Measurements from ENCODE around the gene PNCK.
"Not testable (repeated sequence)": the region's sequence is repeated elsewhere in the genome, so short reads cannot be mapped to it uniquely, and the experiment has no call there.

Gene PNCK

DNA sequence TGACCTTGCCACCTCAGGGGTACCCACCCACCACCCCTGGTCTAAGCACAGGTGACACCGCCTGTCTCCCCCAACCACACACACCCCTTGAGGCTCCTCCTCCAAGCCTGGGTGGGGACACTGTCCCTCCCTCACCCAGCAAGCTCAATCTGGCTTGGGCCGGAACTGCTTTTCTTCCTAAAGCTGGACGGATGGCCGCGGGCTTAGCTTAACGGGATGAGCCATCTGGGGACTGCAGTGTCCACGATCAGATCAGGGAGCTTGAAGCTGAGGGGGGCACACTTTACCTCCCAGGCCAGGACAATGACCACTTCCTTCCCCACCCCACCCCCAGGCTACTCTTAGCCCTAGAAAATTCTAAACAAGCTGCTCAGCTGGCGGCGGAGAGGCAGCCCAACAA lies 13.1 kb upstream of the PNCK start:
- DNase-seq (ENCODE audit: low read depth) = no peak

DNA sequence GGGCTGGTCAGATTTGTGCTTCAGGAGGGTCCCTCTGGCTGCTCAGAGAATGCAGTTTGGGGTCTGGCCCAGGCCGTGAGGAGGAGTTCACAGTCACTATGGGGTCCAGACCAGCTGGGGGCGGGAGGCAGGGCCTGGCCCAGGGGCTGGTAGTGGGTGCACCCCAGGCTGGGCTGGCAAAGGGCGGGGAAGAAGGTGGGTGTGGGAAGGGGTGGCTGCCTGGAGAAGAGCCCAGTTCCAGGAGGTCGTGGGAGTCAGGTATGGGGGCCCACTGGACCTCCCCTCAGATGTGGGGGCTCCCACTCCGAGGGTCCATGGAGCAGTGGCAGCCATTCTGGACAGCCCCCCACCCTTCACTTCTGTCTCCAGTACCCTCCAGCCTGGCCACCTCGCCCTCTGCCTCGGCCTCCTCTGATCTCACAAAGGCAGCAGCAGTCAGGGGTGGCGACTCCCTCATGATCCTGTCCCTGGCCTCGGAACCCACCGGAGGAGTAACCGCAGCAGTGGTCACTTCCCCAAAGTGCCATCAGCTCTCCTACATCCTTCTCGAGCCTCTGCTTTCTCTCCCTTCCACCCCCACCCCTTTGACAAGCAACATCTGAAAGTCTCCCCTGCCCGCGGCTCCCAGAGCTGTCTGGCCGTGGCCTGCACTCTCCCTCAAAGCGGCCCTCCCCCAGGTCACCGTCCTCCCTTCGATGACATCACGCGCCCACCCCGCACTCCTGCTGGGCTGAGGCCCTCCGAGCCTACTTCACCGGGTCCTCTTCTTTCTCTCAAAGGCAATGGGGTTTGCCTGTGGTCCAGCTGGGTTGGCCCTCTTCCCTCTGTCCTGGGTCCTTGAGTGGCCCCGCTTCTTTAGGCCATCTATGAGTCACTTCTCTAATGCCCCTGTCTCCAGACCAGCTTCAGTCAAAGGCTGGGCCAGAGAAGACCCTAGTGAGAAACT lies 12.4 kb upstream of the PNCK start:
- DNase-seq (ENCODE audit: low read depth) = no peak

DNA sequence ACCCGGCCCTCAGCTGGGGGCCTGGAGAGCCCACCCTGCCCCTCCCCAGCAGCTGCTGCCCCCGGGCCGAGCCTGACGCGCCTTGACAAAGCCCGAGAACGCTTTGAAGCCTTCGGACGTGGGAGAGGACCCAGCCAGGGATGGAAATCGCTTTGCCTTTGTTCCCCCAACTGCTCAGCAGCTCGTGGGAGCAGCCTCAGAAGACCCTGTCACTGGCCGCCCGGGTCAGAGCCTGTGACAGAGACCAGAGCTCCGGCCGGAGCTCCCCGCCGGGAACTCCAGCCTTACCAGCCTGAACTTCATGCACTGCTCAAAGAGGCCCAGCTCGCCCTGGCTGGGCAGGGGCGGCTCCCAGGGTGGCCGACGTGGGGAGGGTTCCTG lies 11.5 kb upstream of the PNCK start:
- no peak for DNase-seq (ENCODE audit: low read depth)

- DNase-seq (ENCODE audit: low read depth) = no peak
Measured at GRCh38 chrX:153684467-153685155, 11.0 kb upstream of the PNCK start.

- DNase-seq (ENCODE audit: low read depth) = not testable (repeated sequence)
Measured at GRCh38 chrX:153683486-153683885, 9.9 kb upstream of the PNCK start.

DNA sequence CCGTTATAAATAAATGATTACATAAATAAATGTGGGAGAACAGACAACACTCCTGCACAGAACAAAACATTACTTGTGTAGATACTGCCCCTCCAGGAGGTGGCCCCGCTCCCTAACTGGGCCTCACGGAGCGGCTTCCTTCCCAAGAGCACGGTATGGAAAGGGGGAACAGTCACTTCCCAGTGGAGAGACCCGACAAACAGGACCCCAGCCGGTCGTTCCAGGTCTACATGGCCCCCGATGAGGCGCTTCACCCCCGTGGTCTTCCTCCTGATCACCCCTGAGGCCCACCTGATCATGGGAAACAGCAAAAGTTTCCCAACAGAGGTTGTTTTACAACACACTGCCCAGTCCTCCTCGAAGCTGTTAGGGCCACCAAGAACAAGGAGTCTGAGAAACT lies 7.6 kb upstream of the PNCK start:
- DNase-seq (ENCODE audit: low read depth) = no peak

GRCh38 chrX:153674219-153674851 lies 722 bp upstream of the PNCK start:
- DNase-seq (ENCODE audit: low read depth) = no peak

DNA sequence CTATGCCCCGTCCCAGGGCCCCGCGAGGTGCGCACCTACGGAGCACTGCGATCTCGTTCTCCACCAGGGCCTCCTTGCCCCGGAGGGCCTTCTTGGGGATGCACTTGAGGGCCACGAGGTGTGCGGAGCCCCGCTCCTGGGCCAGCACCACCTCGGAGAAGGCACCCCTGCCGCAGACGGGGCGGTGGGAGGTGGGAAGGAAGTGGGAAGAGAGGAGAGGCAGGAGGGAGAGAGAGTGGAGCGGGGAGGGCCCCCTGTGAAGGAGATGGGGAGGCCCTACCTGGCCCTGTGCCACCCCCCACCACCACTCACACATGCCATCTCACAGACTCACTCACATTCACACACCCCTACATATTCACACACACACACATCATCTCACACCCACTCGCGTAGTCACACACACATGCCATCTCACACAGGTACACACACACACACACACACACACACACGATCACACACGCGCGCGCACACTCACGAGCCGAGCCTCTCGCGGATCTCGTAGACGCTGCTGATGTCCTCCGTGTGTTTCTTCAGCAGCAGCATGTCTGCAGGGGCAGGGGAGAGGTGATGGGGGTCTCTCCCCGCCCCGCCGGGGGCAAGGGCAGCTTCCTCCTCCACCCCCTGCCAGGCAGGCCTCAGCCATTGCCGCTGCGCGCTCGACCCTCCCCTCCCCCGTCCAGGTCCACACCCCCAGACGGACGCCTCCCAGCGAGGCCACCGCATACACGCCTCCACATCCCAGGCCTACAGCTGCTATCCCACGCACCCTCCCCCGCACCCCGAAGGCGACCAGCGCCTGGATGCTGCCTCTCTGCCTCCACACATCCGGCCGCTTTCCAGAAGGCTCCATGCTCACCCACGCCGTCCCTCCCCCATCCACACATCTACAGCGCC lies 834 bp downstream of the PNCK start:
- DNase-seq (ENCODE audit: low read depth) = no peak

GRCh38 chrX:153671589-153672530 lies 1.8 kb downstream of the PNCK start:
- no peak for DNase-seq (ENCODE audit: low read depth)

DNA sequence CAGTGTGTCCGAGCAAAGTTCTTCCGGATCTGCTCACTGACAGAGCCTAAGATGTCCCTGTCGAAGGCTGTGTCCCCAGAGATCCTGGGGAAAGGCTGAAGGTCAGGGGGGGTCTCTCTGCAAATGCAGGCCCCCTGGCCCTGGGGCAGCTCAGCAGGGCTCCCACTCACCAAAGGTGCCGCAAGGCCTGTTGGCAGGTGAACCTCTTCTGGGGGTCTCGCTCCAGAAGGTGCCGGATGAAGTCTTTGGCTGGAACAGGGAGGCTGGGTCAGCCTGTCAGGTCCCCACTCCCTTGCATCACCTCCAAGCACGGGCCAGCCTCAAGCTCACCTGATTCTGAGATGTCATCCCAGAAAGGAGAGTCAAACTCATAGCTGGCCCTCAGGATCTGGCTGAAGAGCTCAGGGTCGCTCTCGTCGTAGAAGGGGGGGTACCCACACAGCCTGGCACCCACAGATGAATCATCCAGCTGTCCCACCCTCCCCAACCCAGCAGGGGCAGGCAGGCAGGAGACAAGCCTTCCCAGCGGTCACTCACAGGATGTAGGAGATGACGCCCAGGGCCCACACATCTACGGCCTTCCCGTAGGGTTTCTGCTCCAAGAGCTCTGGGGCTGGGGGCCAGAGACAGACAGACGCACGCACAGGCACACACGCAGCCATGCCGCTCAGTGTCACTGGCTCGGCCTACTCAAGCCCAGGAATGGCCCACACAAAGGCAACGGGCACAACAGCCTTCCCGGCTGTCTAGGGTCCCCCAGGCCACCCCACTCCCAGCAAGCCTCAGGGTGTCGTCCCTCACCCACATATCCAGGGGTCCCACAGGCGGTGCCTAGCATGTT lies 2.6 kb downstream of the PNCK start:
- DNase-seq (ENCODE audit: low read depth) = no peak

- no peak for DNase-seq (ENCODE audit: low read depth)
Measured at GRCh38 chrX:153669901-153670731, 3.5 kb downstream of the PNCK start.

GRCh38 chrX:153669174-153669890 lies 4.3 kb downstream of the PNCK start:
- no peak for DNase-seq (ENCODE audit: low read depth)

DNA sequence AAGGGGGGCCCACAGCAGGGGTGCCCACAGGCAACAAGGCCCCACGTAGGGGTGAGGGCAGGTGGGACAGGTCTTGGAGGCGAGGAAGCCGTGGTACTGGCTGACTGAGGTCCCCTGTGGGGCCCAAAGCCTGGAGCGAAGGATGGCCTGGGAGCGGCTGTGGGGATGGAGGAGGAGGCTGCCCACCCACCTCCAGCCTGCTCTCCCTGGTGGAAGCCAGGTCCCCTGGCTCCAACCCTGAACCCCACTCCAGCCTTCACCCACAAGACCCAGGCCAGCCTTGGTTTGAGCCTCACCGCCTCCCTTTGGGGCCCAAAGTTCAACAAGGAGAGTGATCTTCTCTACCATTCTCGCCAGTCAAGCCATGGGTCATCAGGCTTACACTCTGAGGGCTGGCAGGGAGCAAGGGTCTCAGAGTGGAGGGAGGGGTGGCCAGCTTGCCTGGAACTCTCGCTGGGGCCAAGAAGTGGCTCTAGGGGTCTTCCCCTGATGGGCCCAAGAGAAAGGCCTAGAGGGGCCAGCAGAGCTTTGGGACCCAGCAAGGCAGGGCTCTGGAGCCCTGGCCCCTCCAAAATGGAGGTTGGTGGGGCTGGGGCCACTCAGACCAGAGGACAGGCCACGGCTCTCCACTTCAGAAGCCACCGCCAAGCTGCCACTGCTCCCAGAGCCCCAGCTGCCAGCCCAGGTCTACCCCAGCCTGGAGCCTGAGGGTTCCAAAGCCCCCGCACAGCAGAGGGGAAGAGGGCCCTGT lies 5.0 kb downstream of the PNCK start:
- DNase-seq (ENCODE audit: low read depth) = no peak

DNA sequence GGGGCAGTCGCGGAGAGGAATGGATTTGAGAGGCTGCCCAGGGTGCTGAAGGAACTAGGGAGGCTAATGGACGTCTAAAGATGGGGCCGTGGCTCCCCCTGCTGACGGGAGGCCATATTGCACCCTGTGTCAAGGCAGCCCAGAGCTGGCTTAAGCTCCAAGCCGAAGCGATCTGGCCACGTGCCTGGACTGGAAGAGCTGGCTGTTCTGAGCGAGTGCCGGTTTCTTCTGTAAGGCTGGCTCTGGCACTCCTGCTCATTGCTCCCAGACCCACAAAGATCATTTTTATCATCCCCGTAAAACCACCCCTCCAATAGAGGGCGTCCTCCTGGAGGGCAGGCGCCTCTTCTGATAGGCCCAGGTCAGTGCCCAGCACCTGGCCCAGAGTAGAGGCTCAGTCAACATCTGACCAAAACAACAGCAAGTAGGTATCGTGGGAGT lies 5.6 kb downstream of the PNCK start:
- DNase-seq (ENCODE audit: low read depth) = peak; percentile 16

GRCh38 chrX:153667281-153667955 lies 6.2 kb downstream of the PNCK start:
- no peak for DNase-seq (ENCODE audit: low read depth)

DNA sequence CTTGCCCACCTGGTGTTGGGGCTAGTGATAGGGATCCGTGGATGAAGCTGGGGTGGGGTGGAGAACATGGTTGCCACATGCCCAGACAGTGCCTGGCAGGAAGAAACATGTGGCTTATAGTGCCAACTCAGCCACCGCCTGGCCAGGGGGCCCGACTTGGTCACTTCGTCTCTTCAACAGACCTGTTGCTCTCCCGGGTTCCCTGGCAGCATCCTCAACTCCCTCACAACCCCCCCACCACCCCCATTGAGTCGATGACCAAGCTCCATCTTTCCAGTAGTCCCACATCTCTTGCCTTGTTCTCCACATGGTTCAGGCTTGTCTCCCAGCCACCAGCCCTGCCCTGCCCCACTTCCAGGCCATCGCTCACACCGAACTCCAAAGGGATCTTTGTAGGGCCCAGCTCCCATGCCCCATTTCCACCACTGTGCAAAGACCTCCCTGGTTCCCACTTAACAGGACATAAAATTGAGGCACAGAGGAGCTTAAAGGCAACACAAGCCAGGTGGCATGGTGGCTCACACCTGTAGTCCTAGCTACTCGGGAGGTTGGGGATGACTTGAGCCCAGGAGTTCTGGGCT lies 7.8 kb downstream of the PNCK start:
- no peak for DNase-seq (ENCODE audit: low read depth)

All from HS-5 (cell line).